HEK293T (cell line): Measurements from ENCODE around the gene MCTP2.

Experiments used
- CTCF ChIA-PET: fragments of 350-600 bp; formaldehyde crosslinking; extraction: SDS; loops from one replicate; lab custom pipeline; 2021; ENCODE audit warnings: antibody characterized with exemption, inconsistent platforms; lab: Yijun Ruan, JAX
- POLR2A ChIA-PET: fragments of 350-600 bp; formaldehyde crosslinking; extraction: SDS; loops from one replicate; lab custom pipeline; 2020; ENCODE audit warnings: antibody characterized with exemption, inconsistent platforms; lab: Yijun Ruan, JAX
- DNase-seq: peaks from one replicate; pipeline ENCODE4 v3.0.0; 2012; ENCODE audit warnings: mixed read lengths; ENCODE audit errors: extremely low spot score
- ARNT ChIP-seq: fragments of 450-650 bp; IDR thresholded peaks from 2 replicates; pipeline ENCODE4 v1.6.1; 2017; ENCODE audit warnings: mild to moderate bottlenecking
- BHLHE40 ChIP-seq: fragments of 450-650 bp; IDR thresholded peaks from 2 replicates; pipeline ENCODE4 v1.6.1; 2016; ENCODE audit warnings: mild to moderate bottlenecking, moderate library complexity, borderline replicate concordance
- CTBP1 ChIP-seq: fragments of 450-650 bp; IDR thresholded peaks from 2 replicates; pipeline ENCODE4 v1.6.1; 2016; ENCODE audit warnings: borderline replicate concordance
- ELF4 ChIP-seq: fragments of 450-650 bp; IDR thresholded peaks from 2 replicates; pipeline ENCODE4 v1.6.1; 2017; ENCODE audit warnings: antibody characterized with exemption
- FOXA1 ChIP-seq: fragments of 450-650 bp; IDR thresholded peaks from 2 replicates; pipeline ENCODE4 v1.6.1; 2016; ENCODE audit warnings: mild to moderate bottlenecking
- FOXK2 ChIP-seq: fragments of 450-650 bp; IDR thresholded peaks from 2 replicates; pipeline ENCODE4 v1.6.1; 2016; ENCODE audit warnings: mild to moderate bottlenecking
- FOXM1 ChIP-seq: fragments of 450-650 bp; IDR thresholded peaks from 2 replicates; pipeline ENCODE4 v1.6.1; 2017; ENCODE audit warnings: mild to moderate bottlenecking, borderline replicate concordance
- HDGF ChIP-seq: fragments of 450-650 bp; IDR thresholded peaks from 2 replicates; pipeline ENCODE4 v1.6.1; 2017; ENCODE audit warnings: antibody characterized with exemption, borderline replicate concordance
- L3MBTL2 ChIP-seq: fragments of 450-650 bp; conservative IDR thresholded peaks from 2 replicates; pipeline ENCODE4 v1.6.1; 2016; ENCODE audit warnings: mild to moderate bottlenecking
- LEF1 ChIP-seq: fragments of 450-650 bp; IDR thresholded peaks from 2 replicates; pipeline ENCODE4 v1.6.1; 2017; ENCODE audit warnings: mild to moderate bottlenecking, borderline replicate concordance
- NFRKB ChIP-seq: fragments of 450-650 bp; IDR thresholded peaks from 2 replicates; pipeline ENCODE4 v1.6.1; 2016; ENCODE audit warnings: mild to moderate bottlenecking, moderate library complexity
- PKNOX1 ChIP-seq: fragments of 450-650 bp; IDR thresholded peaks from 2 replicates; pipeline ENCODE4 v1.6.1; 2016
- SP1 ChIP-seq: fragments of 450-650 bp; IDR thresholded peaks from 2 replicates; pipeline ENCODE4 v1.6.1; 2017
- SUZ12 ChIP-seq: fragments of 450-650 bp; IDR thresholded peaks from 2 replicates; pipeline ENCODE4 v1.6.1; 2016; ENCODE audit warnings: mild to moderate bottlenecking
- TARDBP ChIP-seq: fragments of 450-650 bp; IDR thresholded peaks from 2 replicates; pipeline ENCODE4 v1.6.1; 2016
- ZNF384 ChIP-seq: fragments of 450-650 bp; IDR thresholded peaks from 2 replicates; pipeline ENCODE4 v1.6.1; 2016

MCTP2 gene

GRCh38 chr15:94280301-94280700 is 48.9 kb downstream of the MCTP2 start:
- CTCF ChIA-PET: no interaction called here
- TF ChIP-seq FOXK2 (no peak), FOXM1 (no peak), L3MBTL2 (no peak), NFRKB (no peak), PKNOX1 (no peak), SUZ12 (no peak)
- POLR2A ChIA-PET: no interaction called here
- DNase-seq: no peak

- DNase-seq: no peak
- TF ChIP-seq CTBP1: no peak
- TF ChIP-seq FOXA1: no peak
- no peak for TF ChIP-seq SP1
- TF ChIP-seq PKNOX1: no peak
- no peak for TF ChIP-seq HDGF
- TF ChIP-seq L3MBTL2: no peak
- no peak for TF ChIP-seq SUZ12
- no peak for TF ChIP-seq ARNT
- TF ChIP-seq NFRKB: no peak
- no peak for TF ChIP-seq LEF1
- TF ChIP-seq ELF4: no peak
- TF ChIP-seq FOXM1: no peak
- TF ChIP-seq BHLHE40: no peak
- TF ChIP-seq TARDBP: no peak
- TF ChIP-seq FOXK2: no peak
- no peak for TF ChIP-seq ZNF384
- ChIA-PET POLR2A (no interaction called here), CTCF (interaction anchor here (0.5 kb wide), 1 partner anchor 19 kb away, joined by 4 read pairs; no protein-coding TSS in a partner anchor)
Observed at GRCh38 chr15:94282269-94283250, 51.2 kb downstream of the MCTP2 start.

GRCh38 chr15:94286583-94286982 is 55.2 kb downstream of the MCTP2 start:
- TF ChIP-seq TARDBP: no peak
- no peak for TF ChIP-seq L3MBTL2
- no peak for TF ChIP-seq FOXM1
- TF ChIP-seq LEF1: no peak
- no peak for TF ChIP-seq ARNT
- no peak for TF ChIP-seq FOXA1
- TF ChIP-seq CTBP1: no peak
- TF ChIP-seq ELF4: no peak
- no peak for TF ChIP-seq SUZ12
- no peak for TF ChIP-seq PKNOX1
- no peak for TF ChIP-seq HDGF
- TF ChIP-seq SP1: no peak
- CTCF ChIA-PET: no interaction called here
- no peak for DNase-seq
- POLR2A ChIA-PET: no interaction called here

DNA sequence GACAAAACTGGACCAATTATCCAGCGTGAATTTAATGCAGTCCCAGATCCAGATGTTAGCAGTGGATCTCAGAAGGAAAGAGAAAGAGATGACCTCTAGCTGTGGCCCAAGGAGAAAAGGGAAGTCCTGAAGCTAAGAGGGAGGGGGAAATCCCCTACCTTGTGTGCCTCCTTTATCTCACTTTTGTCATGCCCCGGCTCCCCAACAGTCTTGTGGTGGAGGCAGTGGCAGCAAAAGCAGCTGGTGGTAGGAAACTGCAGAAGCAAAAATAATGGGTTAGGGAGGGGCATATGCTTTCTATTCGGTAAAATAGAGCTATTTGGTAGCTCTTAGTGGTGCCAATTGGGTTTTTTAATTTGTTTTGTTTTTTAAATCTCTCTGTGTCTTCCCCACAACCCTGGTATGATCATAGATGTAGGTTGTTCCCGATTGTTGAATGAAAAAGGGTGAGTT is 56.5 kb downstream of the MCTP2 start:
- no peak for TF ChIP-seq ZNF384
- no peak for TF ChIP-seq FOXM1
- no peak for TF ChIP-seq PKNOX1
- no peak for TF ChIP-seq HDGF
- no peak for TF ChIP-seq NFRKB
- no peak for TF ChIP-seq SP1
- no peak for TF ChIP-seq ELF4
- TF ChIP-seq FOXA1: no peak
- no peak for TF ChIP-seq L3MBTL2
- TF ChIP-seq ARNT: no peak
- TF ChIP-seq FOXK2: no peak
- TF ChIP-seq SUZ12: no peak
- TF ChIP-seq BHLHE40: no peak
- no peak for TF ChIP-seq TARDBP
- TF ChIP-seq LEF1: no peak
- TF ChIP-seq CTBP1: no peak
- ChIA-PET POLR2A (no interaction called here), CTCF (no interaction called here)
- DNase-seq: no peak

DNA sequence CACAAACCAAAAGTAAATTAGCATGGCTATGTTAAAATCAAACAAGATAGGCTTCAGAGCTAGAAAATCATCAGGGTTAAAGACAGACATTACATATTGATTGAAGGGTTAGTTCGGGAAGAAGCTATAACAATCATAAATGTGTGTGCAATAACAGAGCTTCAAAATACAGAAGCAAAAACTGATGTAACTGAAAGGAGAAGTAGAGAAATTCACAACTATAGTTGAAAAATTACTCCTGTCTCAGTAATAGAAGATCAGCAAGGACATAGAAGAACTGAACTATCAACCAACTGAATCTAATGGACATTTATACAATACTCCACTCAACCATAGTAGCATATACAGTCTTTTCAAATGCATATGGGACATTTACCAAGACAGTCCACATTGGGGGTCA is 59.4 kb downstream of the MCTP2 start:
- no peak for DNase-seq
- POLR2A ChIA-PET: no interaction called here
- CTCF ChIA-PET: no interaction called here
- TF ChIP-seq BHLHE40 (no peak), ELF4 (no peak), TARDBP (no peak), FOXA1 (no peak), PKNOX1 (no peak), ARNT (no peak), NFRKB (no peak), L3MBTL2 (no peak), LEF1 (no peak), SUZ12 (no peak), FOXK2 (no peak), HDGF (no peak), SP1 (no peak), FOXM1 (no peak), ZNF384 (no peak)
